ENCODE results near the gene ARAP1.

DNA sequence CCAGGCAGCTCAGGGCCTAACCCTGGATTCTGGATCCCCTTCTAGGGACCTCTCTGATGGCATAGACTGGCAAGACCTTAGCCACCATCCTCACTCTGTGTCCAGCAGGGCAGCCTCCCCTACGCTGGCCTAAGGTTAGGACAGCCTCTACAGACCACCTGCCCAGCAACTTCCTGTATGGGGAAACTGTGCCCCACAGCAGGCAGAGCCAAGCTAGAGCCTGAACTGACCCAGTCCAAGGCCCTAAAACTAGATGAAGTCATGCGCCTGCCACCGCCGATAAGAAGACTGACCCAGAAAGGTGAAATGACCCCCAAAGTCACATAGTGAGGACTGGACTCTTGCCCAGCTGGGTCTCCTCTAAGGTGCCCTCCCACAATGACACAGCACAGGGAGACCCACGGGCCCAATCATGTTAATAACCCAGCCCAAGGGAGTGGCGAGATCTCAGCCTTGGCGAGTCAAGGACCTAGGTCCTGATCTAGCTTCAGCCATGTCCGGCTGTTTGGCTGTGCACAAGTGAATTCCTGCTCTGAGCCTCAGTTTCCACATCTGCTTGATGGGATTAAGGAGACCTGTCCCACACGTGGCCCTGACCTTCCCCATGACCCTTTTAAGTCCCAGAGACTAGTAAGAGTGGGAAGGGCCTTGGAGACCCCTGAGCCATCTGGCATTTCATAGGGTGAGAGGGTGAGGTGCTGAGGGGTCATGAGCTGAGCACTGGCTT, 24.1 kb upstream of the ARAP1 start:
- TF ChIP-seq EZH2 (IDR thresholded peaks at IDR 0.05) (no peak), EZH2phosphoT487 (IDR thresholded peaks at IDR 0.05) (no peak)
- TF ChIP-seq, protein P1, sequence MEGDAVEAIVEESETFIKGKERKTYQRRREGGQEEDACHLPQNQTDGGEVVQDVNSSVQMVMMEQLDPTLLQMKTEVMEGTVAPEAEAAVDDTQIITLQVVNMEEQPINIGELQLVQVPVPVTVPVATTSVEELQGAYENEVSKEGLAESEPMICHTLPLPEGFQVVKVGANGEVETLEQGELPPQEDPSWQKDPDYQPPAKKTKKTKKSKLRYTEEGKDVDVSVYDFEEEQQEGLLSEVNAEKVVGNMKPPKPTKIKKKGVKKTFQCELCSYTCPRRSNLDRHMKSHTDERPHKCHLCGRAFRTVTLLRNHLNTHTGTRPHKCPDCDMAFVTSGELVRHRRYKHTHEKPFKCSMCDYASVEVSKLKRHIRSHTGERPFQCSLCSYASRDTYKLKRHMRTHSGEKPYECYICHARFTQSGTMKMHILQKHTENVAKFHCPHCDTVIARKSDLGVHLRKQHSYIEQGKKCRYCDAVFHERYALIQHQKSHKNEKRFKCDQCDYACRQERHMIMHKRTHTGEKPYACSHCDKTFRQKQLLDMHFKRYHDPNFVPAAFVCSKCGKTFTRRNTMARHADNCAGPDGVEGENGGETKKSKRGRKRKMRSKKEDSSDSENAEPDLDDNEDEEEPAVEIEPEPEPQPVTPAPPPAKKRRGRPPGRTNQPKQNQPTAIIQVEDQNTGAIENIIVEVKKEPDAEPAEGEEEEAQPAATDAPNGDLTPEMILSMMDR (IDR thresholded peaks at IDR 0.05): no peak
